GM12878 (cell line): ENCODE results near the gene NOTCH1. TPM values are rescaled to one million over a fixed set of nuclear protein-coding genes. Genes with fewer than 3 reads are reported as not detected.

Experiments
- ATAC-seq: fragments of 200-7000 bp; cut with Tn5 transposase; 3 replicates; pipeline ENCODE4 v1.9.1; 2020; ENCODE audit warnings: mild to moderate bottlenecking, moderate library complexity
- BruUV-seq: library from RNA; stranded (reverse); fragments of 400-500 nt; replicated peaks from 2 replicates; lab custom pipeline; 2021; lab: Mats Ljungman, UMichigan
- CTCF ChIA-PET: fragments of 300-600 bp; sonication (Branson Sonifier 250); formaldehyde crosslinking; extraction: SDS; loops from one replicate; lab custom pipeline; 2021; ENCODE audit warnings: inconsistent platforms; lab: Yijun Ruan, JAX
- POLR2A ChIA-PET: fragments of 350-600 bp; formaldehyde crosslinking; extraction: SDS; loops from one replicate; lab custom pipeline; 2021; ENCODE audit warnings: inconsistent platforms; lab: Charles Lee
- RAD21 ChIA-PET: fragments of 300-600 bp; sonication (Branson Sonifier 250); formaldehyde crosslinking; loops from one replicate; lab custom pipeline; 2023; ENCODE audit warnings: antibody characterized with exemption; ENCODE audit not compliant: unreplicated experiment; lab: Charles Lee
- SMC1A ChIA-PET: fragments of 300-600 bp; sonication (Branson Sonifier 250); formaldehyde crosslinking; loops from one replicate; lab custom pipeline; 2023; ENCODE audit not compliant: unreplicated experiment, uncharacterized antibody; lab: Charles Lee
- DNase-seq: peaks from one replicate; pipeline ENCODE4 v3.0.0-alpha.2; 2011; ENCODE audit warnings: low read depth, low spot score
- FAIRE-seq: peaks from 3 replicates; lab custom pipeline; 2011; peaks lifted over from hg19 to GRCh38; lab: Jason Lieb, UNC
- H2AFZ ChIP-seq: 2 replicates; pipeline ENCODE4 v1.6.0; 2011; ENCODE audit warnings: low read depth, low read length, control low read depth; ENCODE audit not compliant: control insufficient read depth
- H3K27ac ChIP-seq: 2 replicates; pipeline ENCODE4 v1.5.1; 2011; ENCODE audit warnings: control low read depth; ENCODE audit not compliant: control insufficient read depth, insufficient read depth
- H3K27me3 ChIP-seq, 2 experiments: replicated peaks in 1 of 2; 2 replicates each; pipeline versions ENCODE4 v1.6.0 to v1.6.1; 2011; ENCODE audit warnings: low read length in 1 of 2; ENCODE audit not compliant: control insufficient read depth in 2 of 2, insufficient read depth in 2 of 2
- H3K36me3 ChIP-seq, 2 experiments: 2 replicates each; pipeline ENCODE4 v1.5.1; 2011; ENCODE audit warnings: low read length in 1 of 2; ENCODE audit not compliant: control insufficient read depth in 2 of 2, insufficient read depth in 2 of 2
- H3K4me1 ChIP-seq: 2 replicates; pipeline ENCODE4 v1.6.1; 2011; ENCODE audit warnings: mild to moderate bottlenecking, low read length, moderate library complexity, mixed read lengths; ENCODE audit not compliant: control insufficient read depth, insufficient read depth
- H3K4me2 ChIP-seq: 2 replicates; pipeline ENCODE4 v1.6.0; 2011; ENCODE audit warnings: control low read depth; ENCODE audit not compliant: control insufficient read depth, insufficient read depth
- H3K4me3 ChIP-seq: fragments of 200-600 bp; sonication (generic); 2 replicates; pipeline ENCODE4 v1.5.1; 2016
- H3K79me2 ChIP-seq: 2 replicates; pipeline ENCODE4 v1.6.0; 2011; ENCODE audit warnings: low read length; ENCODE audit not compliant: control insufficient read depth, insufficient read depth
- H3K9ac ChIP-seq: 2 replicates; pipeline ENCODE4 v1.8.0; 2011; ENCODE audit warnings: low read length, control low read depth, mixed read lengths; ENCODE audit not compliant: control insufficient read depth, insufficient read depth
- H3K9me3 ChIP-seq: replicated peaks from 3 replicates; pipeline ENCODE4 v1.5.1; 2011; ENCODE audit warnings: mild to moderate bottlenecking, low read length; ENCODE audit not compliant: control insufficient read depth, insufficient read depth
- H4K20me1 ChIP-seq: 2 replicates; pipeline ENCODE4 v1.6.0; 2011; ENCODE audit not compliant: control insufficient read depth, insufficient read depth
- DPF2 ChIP-seq: fragments of 450-650 bp; IDR thresholded peaks from 2 replicates; pipeline ENCODE4 v1.6.1; 2017; ENCODE audit warnings: mild to moderate bottlenecking
- IKZF1 ChIP-seq: fragments of 450-650 bp; conservative IDR thresholded peaks from 2 replicates; pipeline ENCODE4 v1.6.1; 2017; ENCODE audit warnings: antibody characterized with exemption, mild to moderate bottlenecking
- KDM1A ChIP-seq: fragments of 200-600 bp; sonication (generic); IDR thresholded peaks from 2 replicates; pipeline ENCODE4 v1.6.1; 2016; ENCODE audit warnings: borderline replicate concordance
- MTA3 ChIP-seq: IDR thresholded peaks from 2 replicates; pipeline ENCODE4 v1.6.1; 2012; ENCODE audit warnings: low read length, inconsistent platforms, borderline replicate concordance
- MYB ChIP-seq: fragments of 150-350 bp; IDR thresholded peaks from 2 replicates; pipeline ENCODE4 v1.6.1; 2014; ENCODE audit warnings: mild to moderate bottlenecking, low read depth, low read length, borderline replicate concordance
- POLR2AphosphoS5 ChIP-seq: IDR thresholded peaks from 2 replicates; pipeline ENCODE4 v1.6.1; 2011; ENCODE audit warnings: mild to moderate bottlenecking, low read length, inconsistent platforms
- SIN3A ChIP-seq: IDR thresholded peaks from 2 replicates; pipeline ENCODE4 v1.6.1; 2012; ENCODE audit warnings: low read depth, low read length, improper control_type of control experiment
- SMARCA5 ChIP-seq: fragments of 450-650 bp; IDR thresholded peaks from 2 replicates; pipeline ENCODE4 v1.6.1; 2017; ENCODE audit warnings: mild to moderate bottlenecking
- TCF12 ChIP-seq: IDR thresholded peaks from 2 replicates; pipeline ENCODE4 v1.6.1; 2011; ENCODE audit warnings: low read depth, mild to moderate bottlenecking, low read length
- WRNIP1 ChIP-seq: IDR thresholded peaks from 2 replicates; pipeline ENCODE4 v1.6.1; 2011; ENCODE audit warnings: low read depth, low read length, improper control_type of control experiment, borderline replicate concordance
- ZNF207 ChIP-seq: fragments of 450-650 bp; IDR thresholded peaks from 2 replicates; pipeline ENCODE4 v1.6.1; 2014; ENCODE audit warnings: antibody characterized with exemption, mild to moderate bottlenecking, borderline replicate concordance
- WGBS: methylation state at CpG from one replicate; pipeline ENCODE4 v1.1.6; 2016; ENCODE audit warnings: low lambda C conversion rate; ENCODE audit not compliant: insufficient replicate concordance, insufficient coverage; ENCODE audit errors: missing lambda C conversion rate; 5-methylcytosine and 5-hydroxymethylcytosine counted together
- in situ Hi-C: fragments of 300-500 bp; cut with MboI; formaldehyde crosslinking; loops from 9 replicates; pipeline ENCODE4 v1.14.3; 2018; ENCODE audit warnings: mixed read lengths
- intact Hi-C: fragments of 100-400 bp; cut with micrococcal nuclease; formaldehyde crosslinking; loops from one replicate; pipeline ENCODE4 v1.14.2; 2022; ENCODE audit not compliant: unreplicated experiment
- polyA plus RNA-seq, 11 experiments: library from polyadenylated mRNA; depleted of rRNA in 4 of 11; unstranded in 6 of 11; stranded (reverse) in 5 of 11; fragments of >200 nt; fragmentation: Nextera tagmentation in 4 of 11; fragmentation: Illumina TruSeq in 1 of 11; extraction: Ambion mirVana in 4 of 11; extraction: Trizol in 1 of 11; gene quantifications; 1 replicate in 1 of 11; 2 replicates in 10 of 11; pipeline versions ENCODE4 v1.2.1 to v1.2.3, GENCODE V29; 2011 to 2016; ENCODE audit warnings: inconsistent platforms in 2 of 11, missing spikeins in 2 of 11, low read depth in 1 of 11
- total RNA-seq, 4 experiments: library from RNA; depleted of rRNA in 3 of 4; stranded (reverse); fragments of >200 nt in 3 of 4; fragmentation: Illumina TruSeq in 1 of 4; extraction: Trizol in 1 of 4; gene quantifications; 2 replicates each; pipeline versions ENCODE4 v1.2.1 to v1.2.3, GENCODE V29; 2013 to 2021
- TF ChIP-seq, protein P1 (sequence below): IDR thresholded peaks from 2 replicates; pipeline ENCODE4 v1.6.1; 2012; ENCODE audit warnings: mild to moderate bottlenecking, low read depth, low read length
- TF ChIP-seq, protein P2 (sequence below): IDR thresholded peaks from 2 replicates; pipeline ENCODE4 v1.6.1; 2012; ENCODE audit warnings: low read length, inconsistent platforms
- TF ChIP-seq, protein P3 (sequence below): IDR thresholded peaks from 2 replicates; pipeline ENCODE4 v1.6.1; 2011; ENCODE audit warnings: low read depth, low read length, improper control_type of control experiment, borderline replicate concordance
- TF ChIP-seq, protein P4 (sequence below): fragments of 150-350 bp; IDR thresholded peaks from 2 replicates; pipeline ENCODE4 v1.6.1; 2014; ENCODE audit warnings: mild to moderate bottlenecking, low read depth, low read length

NOTCH1 gene
- total and polyA plus RNA-seq, 10 of the 15 experiments (the other 5 are each of a cell fraction or from before 2014, with no cell fraction given): 0.02 to 40.0 (median 3.7) TPM

DNA sequence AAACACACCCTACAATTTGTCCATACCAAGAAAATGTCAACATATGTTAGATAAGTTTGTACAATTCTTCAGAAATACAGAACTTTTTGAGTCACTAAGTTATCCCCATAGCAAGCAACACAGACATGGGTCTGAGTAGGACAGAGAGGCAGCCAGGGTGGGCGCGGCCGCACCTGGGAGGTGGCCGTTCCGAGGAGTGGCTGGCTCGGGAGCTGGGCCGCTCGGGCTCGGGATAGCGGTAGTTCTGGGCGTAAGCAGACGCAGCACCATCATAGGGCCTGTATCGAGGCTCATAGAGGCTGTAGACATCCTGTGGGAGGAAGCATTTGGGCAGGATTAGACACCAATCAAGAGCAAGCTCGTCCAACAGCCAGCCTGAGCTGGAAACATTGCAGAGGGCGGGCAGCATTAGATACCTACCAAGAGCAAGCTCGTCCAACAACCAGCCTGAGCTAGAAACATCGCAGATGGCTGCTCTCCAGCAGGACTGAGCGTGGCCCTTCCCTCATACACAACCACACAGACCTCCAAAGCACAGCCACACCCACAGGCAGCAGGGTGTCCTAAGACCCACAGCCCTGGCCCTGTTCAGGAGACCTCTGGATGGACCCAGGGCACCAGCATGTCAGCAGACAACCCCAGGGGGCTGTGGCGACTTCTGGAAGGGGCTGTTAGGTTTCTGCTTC, 73.9 kb downstream of the NOTCH1 start (continued):
- TF ChIP-seq MTA3 (no peak), SIN3A (no peak), IKZF1 (no peak), DPF2 (no peak), MYB (no peak), POLR2AphosphoS5 (no peak; the same call in 1 of the 2 replicates), KDM1A (no peak)
- TF ChIP-seq, protein P1, sequence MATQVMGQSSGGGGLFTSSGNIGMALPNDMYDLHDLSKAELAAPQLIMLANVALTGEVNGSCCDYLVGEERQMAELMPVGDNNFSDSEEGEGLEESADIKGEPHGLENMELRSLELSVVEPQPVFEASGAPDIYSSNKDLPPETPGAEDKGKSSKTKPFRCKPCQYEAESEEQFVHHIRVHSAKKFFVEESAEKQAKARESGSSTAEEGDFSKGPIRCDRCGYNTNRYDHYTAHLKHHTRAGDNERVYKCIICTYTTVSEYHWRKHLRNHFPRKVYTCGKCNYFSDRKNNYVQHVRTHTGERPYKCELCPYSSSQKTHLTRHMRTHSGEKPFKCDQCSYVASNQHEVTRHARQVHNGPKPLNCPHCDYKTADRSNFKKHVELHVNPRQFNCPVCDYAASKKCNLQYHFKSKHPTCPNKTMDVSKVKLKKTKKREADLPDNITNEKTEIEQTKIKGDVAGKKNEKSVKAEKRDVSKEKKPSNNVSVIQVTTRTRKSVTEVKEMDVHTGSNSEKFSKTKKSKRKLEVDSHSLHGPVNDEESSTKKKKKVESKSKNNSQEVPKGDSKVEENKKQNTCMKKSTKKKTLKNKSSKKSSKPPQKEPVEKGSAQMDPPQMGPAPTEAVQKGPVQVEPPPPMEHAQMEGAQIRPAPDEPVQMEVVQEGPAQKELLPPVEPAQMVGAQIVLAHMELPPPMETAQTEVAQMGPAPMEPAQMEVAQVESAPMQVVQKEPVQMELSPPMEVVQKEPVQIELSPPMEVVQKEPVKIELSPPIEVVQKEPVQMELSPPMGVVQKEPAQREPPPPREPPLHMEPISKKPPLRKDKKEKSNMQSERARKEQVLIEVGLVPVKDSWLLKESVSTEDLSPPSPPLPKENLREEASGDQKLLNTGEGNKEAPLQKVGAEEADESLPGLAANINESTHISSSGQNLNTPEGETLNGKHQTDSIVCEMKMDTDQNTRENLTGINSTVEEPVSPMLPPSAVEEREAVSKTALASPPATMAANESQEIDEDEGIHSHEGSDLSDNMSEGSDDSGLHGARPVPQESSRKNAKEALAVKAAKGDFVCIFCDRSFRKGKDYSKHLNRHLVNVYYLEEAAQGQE: no peak

DNA sequence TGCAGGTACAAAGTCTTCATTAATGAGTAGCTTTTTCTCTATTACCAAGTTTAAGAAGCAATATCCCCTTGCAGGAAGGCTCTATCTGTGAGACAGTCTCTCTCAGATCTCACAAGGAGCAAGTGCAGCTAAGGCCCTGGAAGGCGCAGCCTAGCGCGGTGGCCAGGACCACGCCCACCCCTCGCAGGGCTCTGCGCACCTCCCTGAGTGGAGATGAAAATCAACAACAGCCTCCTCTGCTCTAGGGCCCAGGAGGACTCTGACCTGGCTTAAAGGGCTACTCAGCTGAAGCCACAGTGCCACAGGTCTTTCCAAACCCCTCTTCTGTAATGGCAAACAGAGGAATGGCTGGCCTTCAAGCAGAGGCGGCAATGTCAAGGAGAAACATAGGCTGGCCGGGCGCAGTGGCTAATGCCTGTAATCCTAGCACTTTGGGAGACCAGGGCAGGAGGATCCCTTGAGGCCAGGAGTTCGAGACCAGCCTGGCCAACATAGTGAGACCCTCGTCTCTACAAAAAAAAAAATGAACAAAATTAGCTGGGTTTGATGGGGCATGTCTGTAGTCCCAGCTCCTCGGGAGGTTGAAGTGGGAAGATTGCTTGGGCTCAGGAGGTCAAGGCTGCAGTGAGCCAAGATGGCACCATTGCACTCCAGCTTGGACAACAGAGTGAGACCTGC, 74.9 kb downstream of the NOTCH1 start:
- DNase-seq (no peak), FAIRE-seq (no peak), ATAC-seq (no peak)
- BruUV-seq: no TSS peak
- Histone ChIP-seq H3K4me1 (no peaks in the 10 kb centered on the region), H3K9me3 (no peaks in the 10 kb centered on the region), H3K27ac (no peak overlapping the region), H3K4me3 (no peak overlapping the region), H3K79me2 (no peaks in the 10 kb centered on the region; the same call in 1 of the 2 replicates), H3K9ac (no peak overlapping the region), H4K20me1 (peaks cover 2% of the 10 kb centered on the region; the same call in 1 of the 2 replicates), H3K27me3 (no peaks in the 10 kb centered on the region), H2AFZ (no peak overlapping the region), H3K4me2 (no peak overlapping the region), H3K36me3 (peaks cover 40 to 44% of the 10 kb centered on the region in 2 experiments)
- ChIA-PET POLR2A (interaction anchor here (0.6 to 1.1 kb wide), 2 partner anchors 10 kb away, joined by 3 read pairs; no protein-coding TSS in a partner anchor), CTCF (interaction anchor here (0.9 kb wide), 1 partner anchor 161 kb away, joined by 4 read pairs; no protein-coding TSS in a partner anchor), SMC1A (no interaction called here), RAD21 (no interaction called here)
- WGBS: 99% methylated on average over 12 of the region's 12 CpGs
- intact Hi-C loops (no loop called here), in situ Hi-C loops (no loop called here)
- TF ChIP-seq ZNF207 (no peak), IKZF1 (no peak), SMARCA5 (no peak), TCF12 (no peak), WRNIP1 (no peak)
- TF ChIP-seq, protein P2, sequence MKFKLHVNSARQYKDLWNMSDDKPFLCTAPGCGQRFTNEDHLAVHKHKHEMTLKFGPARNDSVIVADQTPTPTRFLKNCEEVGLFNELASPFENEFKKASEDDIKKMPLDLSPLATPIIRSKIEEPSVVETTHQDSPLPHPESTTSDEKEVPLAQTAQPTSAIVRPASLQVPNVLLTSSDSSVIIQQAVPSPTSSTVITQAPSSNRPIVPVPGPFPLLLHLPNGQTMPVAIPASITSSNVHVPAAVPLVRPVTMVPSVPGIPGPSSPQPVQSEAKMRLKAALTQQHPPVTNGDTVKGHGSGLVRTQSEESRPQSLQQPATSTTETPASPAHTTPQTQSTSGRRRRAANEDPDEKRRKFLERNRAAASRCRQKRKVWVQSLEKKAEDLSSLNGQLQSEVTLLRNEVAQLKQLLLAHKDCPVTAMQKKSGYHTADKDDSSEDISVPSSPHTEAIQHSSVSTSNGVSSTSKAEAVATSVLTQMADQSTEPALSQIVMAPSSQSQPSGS: no peak
- TF ChIP-seq, protein P3, sequence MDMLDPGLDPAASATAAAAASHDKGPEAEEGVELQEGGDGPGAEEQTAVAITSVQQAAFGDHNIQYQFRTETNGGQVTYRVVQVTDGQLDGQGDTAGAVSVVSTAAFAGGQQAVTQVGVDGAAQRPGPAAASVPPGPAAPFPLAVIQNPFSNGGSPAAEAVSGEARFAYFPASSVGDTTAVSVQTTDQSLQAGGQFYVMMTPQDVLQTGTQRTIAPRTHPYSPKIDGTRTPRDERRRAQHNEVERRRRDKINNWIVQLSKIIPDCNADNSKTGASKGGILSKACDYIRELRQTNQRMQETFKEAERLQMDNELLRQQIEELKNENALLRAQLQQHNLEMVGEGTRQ: no peak
- TF ChIP-seq, protein P4, sequence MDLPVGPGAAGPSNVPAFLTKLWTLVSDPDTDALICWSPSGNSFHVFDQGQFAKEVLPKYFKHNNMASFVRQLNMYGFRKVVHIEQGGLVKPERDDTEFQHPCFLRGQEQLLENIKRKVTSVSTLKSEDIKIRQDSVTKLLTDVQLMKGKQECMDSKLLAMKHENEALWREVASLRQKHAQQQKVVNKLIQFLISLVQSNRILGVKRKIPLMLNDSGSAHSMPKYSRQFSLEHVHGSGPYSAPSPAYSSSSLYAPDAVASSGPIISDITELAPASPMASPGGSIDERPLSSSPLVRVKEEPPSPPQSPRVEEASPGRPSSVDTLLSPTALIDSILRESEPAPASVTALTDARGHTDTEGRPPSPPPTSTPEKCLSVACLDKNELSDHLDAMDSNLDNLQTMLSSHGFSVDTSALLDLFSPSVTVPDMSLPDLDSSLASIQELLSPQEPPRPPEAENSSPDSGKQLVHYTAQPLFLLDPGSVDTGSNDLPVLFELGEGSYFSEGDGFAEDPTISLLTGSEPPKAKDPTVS: no peak
